Smooth muscle cell of trachea (primary cell): ENCODE data around the gene CACNA1I. TPM values are rescaled to one million over a fixed set of nuclear protein-coding genes. Genes with fewer than 3 reads are reported as not detected.

Experiments used
- total RNA-seq: library from RNA; depleted of rRNA; stranded (reverse); fragments of >200 nt; gene quantifications from 2 replicates; pipeline ENCODE4 v1.2.1, GENCODE V29; 2014

The CACNA1I gene
- total RNA-seq: under 0.01 TPM in 1 of 2 replicates, not detected in the other

DNA sequence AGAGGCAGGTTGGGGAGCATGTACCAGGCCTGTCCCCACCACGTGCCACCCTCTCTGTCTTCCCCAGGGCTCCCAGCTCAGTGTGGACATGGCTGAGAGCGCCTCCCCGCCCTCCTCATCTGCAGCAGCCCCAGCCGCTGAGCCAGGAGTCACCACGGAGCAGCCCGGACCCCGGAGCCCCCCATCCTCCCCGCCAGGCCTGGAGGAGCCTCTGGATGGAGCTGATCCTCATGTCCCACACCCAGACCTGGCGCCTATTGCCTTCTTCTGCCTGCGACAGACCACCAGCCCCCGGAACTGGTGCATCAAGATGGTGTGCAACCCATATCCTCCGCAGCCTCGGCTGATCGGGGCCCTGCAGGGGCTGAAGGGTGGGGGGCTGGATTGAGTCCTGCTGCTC, at the start of gene CACNA1I:
TSS of gene CACNA1I (plus strand) at position 89 of the 400 bp plus-strand sequence. CDS start at position 89, 0 bp downstream.

DNA sequence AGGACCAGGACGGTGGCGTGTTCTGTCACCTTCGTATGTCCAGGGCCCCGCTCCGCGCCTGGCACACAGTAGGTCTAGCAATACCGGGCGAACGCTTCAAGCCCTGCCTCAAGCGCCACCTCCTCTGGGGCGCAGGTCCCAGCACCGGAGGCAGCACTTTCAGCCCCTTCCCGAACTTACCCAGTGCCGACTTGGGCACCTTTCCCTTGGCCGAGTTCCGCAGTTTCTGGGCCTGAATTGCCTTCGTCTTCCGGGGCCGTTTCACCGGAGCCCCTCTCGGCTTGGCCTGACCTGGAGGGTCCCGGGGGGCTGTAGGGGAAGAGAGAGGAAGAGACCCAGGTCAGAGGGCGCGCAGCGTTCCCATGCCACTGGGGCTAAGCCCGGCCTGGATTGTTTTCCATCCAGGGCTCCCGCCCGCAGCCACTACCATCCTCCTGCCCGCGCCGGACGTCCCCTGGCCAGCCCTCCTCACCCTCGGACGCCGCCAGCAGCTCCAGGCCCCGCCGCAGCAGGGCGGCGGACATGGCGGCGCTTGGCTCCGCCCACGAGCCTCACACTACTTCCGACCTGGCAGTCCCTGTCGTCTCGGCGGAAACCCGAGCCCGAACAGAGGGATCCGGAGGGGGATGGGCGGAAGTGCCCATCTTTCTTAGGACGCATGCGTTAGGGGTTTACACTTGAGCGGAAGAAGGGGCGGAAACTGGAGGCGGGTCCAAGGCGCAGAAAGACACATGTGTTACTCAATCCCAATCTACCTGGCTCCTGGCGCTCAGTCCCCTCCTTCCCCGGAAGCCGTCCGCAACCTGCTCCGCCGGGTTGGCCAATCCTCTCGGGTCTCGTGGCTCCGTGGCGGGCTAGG, 38.1 kb upstream of the CACNA1I start, which contains the start of gene RPS19BP1:
TSS of gene RPS19BP1 (minus strand) at position 534 of the 859 bp plus-strand sequence. CDS start at position 524, 10 bp downstream.

Other genes with a start within 250 kb of the CACNA1I start
- 3.1 and 16.2 TPM in 2 replicates for gene SYNGR1, start 220.8 kb upstream of the CACNA1I start, total RNA-seq
- 18.2 and 23.0 TPM in 2 replicates for gene TAB1, start 171.0 kb upstream of the CACNA1I start, total RNA-seq
- not detected in 2 replicates for gene MGAT3, start 113.7 kb upstream of the CACNA1I start, total RNA-seq
- gene MIEF1, start 68.5 kb upstream of the CACNA1I start, total RNA-seq: 22.3 and 26.8 TPM in 2 replicates
- gene ATF4, start 50.2 kb upstream of the CACNA1I start, total RNA-seq: 214 and 296 TPM in 2 replicates
- gene RPS19BP1, start 38.0 kb upstream of the CACNA1I start, total RNA-seq: 45.0 and 60.1 TPM in 2 replicates